ENCODE measurements around the gene GLDN. TPM values are rescaled to one million over a fixed set of nuclear protein-coding genes. Genes with fewer than 3 reads are reported as not detected.
A peak's percentile ranks its signal among the peaks of the same experiment; 100 is the strongest.

Gene GLDN
- 10 to 100 TPM in 1 of 4 donors, 1 to 10 TPM in 3; 6.3 to 10.9 (median 6.6) TPM for total RNA-seq
- polyA plus RNA-seq = 2.3 TPM
- long read RNA-seq, donor 1, partial matches to known transcripts = 0 of 1 reads
- long read RNA-seq, donor 1, other reads (novel, unspliced or antisense) = 1 of 1 reads
- long read RNA-seq, donor 2, partial matches to known transcripts = 0 of 1 reads
- long read RNA-seq, donor 2, other reads (novel, unspliced or antisense) = 1 of 1 reads
- long read RNA-seq, donor 3, partial matches to known transcripts = 9 of 12 reads
- long read RNA-seq, donor 3, other reads (novel, unspliced or antisense) = 3 of 12 reads
- long read RNA-seq, donor 4 = 0 reads

DNA sequence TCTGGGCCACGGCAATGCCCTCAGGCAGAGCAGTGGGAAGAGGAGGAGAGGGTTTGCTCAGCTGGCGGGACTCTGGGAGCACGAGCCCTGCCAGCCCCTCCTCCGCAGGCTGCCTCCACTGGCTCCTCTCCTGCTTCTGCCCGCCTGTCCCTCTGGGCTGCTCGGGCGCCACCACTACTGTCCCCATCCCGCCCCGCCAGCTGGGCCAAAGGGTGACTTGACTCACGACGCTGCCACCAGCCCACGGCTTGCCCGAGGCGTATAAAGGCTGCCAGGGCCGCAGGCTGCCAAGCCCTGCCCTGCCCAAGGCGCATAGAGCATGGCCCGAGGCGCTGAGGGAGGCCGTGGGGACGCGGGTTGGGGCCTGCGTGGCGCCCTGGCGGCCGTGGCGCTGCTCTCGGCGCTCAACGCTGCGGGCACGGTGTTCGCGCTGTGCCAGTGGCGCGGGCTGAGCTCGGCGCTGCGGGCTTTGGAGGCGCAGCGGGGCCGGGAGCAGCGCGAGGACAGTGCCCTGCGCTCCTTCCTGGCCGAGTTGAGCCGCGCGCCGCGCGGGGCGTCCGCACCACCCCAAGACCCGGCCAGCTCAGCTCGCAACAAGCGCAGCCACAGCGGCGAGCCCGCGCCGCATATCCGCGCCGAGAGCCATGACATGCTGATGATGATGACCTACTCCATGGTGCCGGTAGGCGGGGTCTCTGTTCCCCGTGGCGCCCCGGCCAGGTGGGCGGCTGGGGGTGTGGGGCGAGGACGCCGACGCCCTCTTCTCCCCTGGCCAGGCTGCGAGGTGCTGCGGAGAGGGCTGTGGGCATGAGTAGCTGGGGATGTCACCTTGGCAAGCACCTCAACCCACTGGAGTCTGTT lies at the start of gene GLDN:
GLDN (plus strand) TSS at position 290 of the 861 bp plus-strand sequence; CDS start at position 320, 30 bp downstream.
- ATAC-seq (peak; percentile 78 to 79), DNase-seq (peak; percentile 55 to 77 (median 76))
- H3K27me3 ChIP-seq (ENCODE audit: control insufficient read depth, insufficient read depth) = no peaks in the 10 kb centered on the region
- no peaks in the 10 kb centered on the region for H3K4me1 ChIP-seq (ENCODE audit: control insufficient read depth, insufficient read depth, low read length)
- no peaks in the 10 kb centered on the region for H3K9me3 ChIP-seq (ENCODE audit: control insufficient read depth, low read length)
- intact Hi-C loops (cut with DNase I) = no loop called here
- 12% methylated on average over 76 of the region's 76 CpGs for WGBS
- no peak within 1 kb of the TSS for H3K27ac ChIP-seq (ENCODE audit: low read length)
- peak within 1 kb of the TSS; percentile 26 for H3K4me3 ChIP-seq (ENCODE audit: low read length)

DNA sequence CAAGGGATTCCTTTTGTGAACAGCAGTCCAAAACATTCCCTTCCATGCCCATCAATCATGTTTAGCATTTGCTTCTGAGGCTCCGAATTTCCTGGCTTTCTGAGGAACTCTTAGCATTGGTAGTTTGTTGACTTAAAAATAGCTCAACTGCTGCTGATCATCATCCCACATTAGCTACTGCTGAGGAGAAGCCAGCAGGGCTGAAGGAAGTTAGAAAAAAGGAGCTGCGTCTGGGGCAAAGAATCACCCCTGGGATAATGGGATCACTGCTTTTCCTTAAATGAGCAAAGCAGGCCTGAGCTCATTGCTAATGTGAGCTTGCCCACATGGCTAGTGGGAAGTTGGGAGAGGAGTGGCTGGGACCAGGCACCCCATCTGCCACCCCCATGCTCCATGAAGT lies 42.8 kb upstream of the GLDN start:
- no peak for ATAC-seq
- no peak for DNase-seq
- Histone ChIP-seq H3K27me3 (ENCODE audit: control insufficient read depth, insufficient read depth) (no peaks in the 10 kb centered on the region), H3K27ac (ENCODE audit: low read length) (no peak overlapping the region), H3K4me1 (ENCODE audit: control insufficient read depth, insufficient read depth, low read length) (peaks cover 2% of the 10 kb centered on the region), H3K9me3 (ENCODE audit: control insufficient read depth, low read length) (no peaks in the 10 kb centered on the region), H3K4me3 (ENCODE audit: low read length) (no peak overlapping the region)
- 37% methylated on average over 2 of the region's 2 CpGs for WGBS
- intact Hi-C loops (cut with DNase I) = no loop called here

DNA sequence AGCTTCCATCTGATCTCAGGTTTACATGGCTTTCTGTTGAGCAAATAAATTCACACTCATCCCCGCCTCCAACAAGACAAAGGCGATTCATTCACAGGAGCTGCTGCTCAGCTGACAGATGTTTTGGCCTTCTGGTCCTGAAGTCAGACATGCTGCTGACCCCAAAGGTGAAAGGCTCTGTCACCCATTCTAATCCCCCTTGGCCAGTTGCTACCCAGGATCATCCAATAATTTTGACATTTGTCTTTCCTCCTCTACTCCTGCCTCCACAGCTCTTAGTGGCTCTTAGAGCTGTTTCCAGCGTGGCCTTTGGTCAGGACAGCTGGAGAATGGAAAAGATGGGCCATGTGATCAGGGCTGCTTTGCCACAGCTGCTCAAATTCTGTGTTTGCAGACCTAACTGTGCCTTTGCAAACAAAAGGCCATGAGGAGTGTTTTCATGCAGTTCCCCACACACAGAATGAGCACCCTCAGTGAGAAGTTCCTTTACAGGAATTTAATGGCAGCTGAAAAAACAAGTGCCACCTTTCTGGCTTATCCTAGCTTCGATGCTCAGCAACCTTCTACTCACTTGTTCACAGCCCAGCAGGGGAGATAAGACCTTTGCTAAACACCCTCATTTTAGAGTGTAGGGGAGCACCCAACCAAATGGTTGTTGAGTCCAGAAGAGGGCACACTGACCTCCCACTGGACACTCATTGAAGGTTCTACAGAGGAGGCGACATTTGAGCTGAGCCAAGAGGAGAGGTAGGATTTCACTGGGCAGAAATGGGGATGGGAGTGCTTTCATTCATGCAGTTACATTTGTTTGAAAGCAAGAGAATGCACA lies 42.1 kb upstream of the GLDN start:
- intact Hi-C loops (cut with DNase I) = no loop called here
- H3K27me3 ChIP-seq (ENCODE audit: control insufficient read depth, insufficient read depth) = no peaks in the 10 kb centered on the region
- H3K27ac ChIP-seq (ENCODE audit: low read length) = no peak overlapping the region
- no peak for ATAC-seq
- H3K4me3 ChIP-seq (ENCODE audit: low read length) = no peak overlapping the region
- peaks cover 2% of the 10 kb centered on the region for H3K4me1 ChIP-seq (ENCODE audit: control insufficient read depth, insufficient read depth, low read length)
- DNase-seq = no peak
- H3K9me3 ChIP-seq (ENCODE audit: control insufficient read depth, low read length) = no peaks in the 10 kb centered on the region
- 88% methylated on average over 5 of the region's 5 CpGs for WGBS

DNA sequence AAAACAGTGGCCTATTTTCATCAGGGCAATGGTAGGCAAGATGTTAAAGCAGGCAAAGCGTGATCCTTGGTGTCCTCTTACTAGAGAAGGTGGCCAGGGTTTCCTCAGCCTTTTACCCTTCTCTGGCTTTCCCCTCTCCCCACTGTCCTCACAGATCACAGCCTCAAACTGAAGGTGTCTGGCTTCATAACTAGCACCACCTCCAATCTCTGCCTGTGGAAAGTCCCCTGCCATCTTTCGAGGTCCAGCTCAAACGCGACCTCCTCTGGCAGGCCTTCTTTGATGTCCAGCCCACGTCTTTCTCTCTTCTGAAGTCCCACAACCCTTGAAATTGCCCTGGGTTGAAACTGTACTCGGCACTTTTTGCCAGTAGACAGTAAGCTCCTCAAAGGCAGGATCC lies 39.0 kb upstream of the GLDN start:
- DNase-seq = no peak
- Histone ChIP-seq H3K4me1 (ENCODE audit: control insufficient read depth, insufficient read depth, low read length) (peaks cover 2% of the 10 kb centered on the region), H3K27me3 (ENCODE audit: control insufficient read depth, insufficient read depth) (no peaks in the 10 kb centered on the region), H3K9me3 (ENCODE audit: control insufficient read depth, low read length) (no peaks in the 10 kb centered on the region), H3K27ac (ENCODE audit: low read length) (no peak overlapping the region), H3K4me3 (ENCODE audit: low read length) (no peak overlapping the region)
- intact Hi-C loops (cut with DNase I) = no loop called here
- ATAC-seq = no peak
- 94% methylated on average over 6 of the region's 6 CpGs for WGBS

DNA sequence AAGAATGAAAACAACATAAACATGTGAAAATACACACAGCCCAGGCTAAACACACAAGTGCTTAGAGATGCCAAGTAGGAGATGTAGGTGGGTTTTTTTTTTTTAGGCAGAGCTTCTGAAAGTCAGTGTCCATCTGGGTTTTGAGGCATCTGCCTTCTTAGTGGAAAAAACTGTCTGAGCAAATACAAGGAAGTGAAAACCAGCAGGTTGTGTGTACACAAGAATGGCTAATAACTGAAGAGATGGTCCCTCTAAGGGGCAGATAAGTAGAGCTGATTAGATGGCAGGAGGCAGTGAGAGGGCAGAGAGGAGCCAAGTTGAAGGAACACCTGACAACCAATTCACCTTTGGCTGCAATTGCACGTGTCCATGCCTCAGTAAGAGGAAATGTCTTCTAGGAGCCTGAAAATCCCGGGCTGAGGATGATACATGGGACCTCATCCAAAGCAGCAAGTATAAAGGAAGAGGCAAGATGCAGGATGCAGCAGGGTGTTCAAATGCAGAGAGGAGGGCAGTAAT lies 37.9 kb upstream of the GLDN start:
- Histone ChIP-seq H3K4me3 (ENCODE audit: low read length) (no peak overlapping the region), H3K27ac (ENCODE audit: low read length) (no peak overlapping the region), H3K9me3 (ENCODE audit: control insufficient read depth, low read length) (no peaks in the 10 kb centered on the region), H3K4me1 (ENCODE audit: control insufficient read depth, insufficient read depth, low read length) (peaks cover 2% of the 10 kb centered on the region), H3K27me3 (ENCODE audit: control insufficient read depth, insufficient read depth) (no peaks in the 10 kb centered on the region)
- WGBS = 43% methylated on average over 2 of the region's 2 CpGs
- intact Hi-C loops (cut with DNase I) = no loop called here
- ATAC-seq (no peak), DNase-seq (no peak)

DNA sequence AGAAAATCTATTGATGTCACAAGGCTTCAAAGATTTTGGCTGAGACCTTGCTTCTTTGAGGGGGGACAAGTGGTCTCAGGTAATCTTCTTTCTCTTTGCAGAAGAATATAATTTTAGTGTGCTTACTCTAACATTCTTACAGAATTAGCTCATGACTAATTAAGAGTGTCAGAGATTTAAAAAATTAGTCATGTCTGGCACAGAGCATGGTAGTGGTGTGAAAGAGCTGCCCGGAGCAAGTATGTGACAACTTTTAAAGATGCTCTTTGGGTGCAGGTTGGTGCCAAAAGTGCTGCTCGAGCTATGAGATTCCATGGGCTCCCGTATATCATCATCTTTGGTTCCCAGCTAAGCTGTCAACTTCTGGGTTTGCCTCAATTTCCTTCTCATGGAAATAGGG lies 34.1 kb upstream of the GLDN start:
- Histone ChIP-seq H3K27me3 (ENCODE audit: control insufficient read depth, insufficient read depth) (no peaks in the 10 kb centered on the region), H3K9me3 (ENCODE audit: control insufficient read depth, low read length) (no peaks in the 10 kb centered on the region), H3K4me1 (ENCODE audit: control insufficient read depth, insufficient read depth, low read length) (peaks cover 2% of the 10 kb centered on the region), H3K27ac (ENCODE audit: low read length) (no peak overlapping the region), H3K4me3 (ENCODE audit: low read length) (no peak overlapping the region)
- DNase-seq (no peak), ATAC-seq (no peak)
- WGBS = 67% methylated on average over 3 of the region's 3 CpGs
- intact Hi-C loops (cut with DNase I) = no loop called here

DNA sequence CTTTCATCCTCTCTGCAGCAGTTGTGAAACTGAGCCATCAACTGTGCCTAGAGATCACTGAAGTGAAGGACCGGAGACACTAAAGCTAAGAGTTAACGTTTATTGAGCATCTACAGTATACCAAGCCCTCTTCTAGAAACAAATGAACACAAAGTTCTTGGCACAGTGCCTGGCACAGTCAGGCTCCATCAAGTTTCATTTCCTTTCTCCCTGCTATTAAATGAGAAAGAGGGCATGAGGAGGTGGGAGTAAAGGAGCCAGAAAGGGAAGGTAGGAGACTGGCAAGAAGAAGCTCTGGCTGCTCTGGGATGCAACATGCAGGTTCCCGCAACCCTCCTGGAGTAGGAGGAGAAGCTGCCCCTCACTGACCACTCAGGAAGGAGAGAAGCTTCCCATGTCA lies 33.6 kb upstream of the GLDN start:
- ATAC-seq (no peak), DNase-seq (peak in 1 of 3 donors; percentile 67)
- Histone ChIP-seq H3K4me1 (ENCODE audit: control insufficient read depth, insufficient read depth, low read length) (peaks cover 2% of the 10 kb centered on the region), H3K9me3 (ENCODE audit: control insufficient read depth, low read length) (no peaks in the 10 kb centered on the region), H3K27me3 (ENCODE audit: control insufficient read depth, insufficient read depth) (no peaks in the 10 kb centered on the region), H3K27ac (ENCODE audit: low read length) (no peak overlapping the region), H3K4me3 (ENCODE audit: low read length) (no peak overlapping the region)
- intact Hi-C loops (cut with DNase I) = no loop called here
- 70% methylated on average over 3 of the region's 3 CpGs for WGBS

DNA sequence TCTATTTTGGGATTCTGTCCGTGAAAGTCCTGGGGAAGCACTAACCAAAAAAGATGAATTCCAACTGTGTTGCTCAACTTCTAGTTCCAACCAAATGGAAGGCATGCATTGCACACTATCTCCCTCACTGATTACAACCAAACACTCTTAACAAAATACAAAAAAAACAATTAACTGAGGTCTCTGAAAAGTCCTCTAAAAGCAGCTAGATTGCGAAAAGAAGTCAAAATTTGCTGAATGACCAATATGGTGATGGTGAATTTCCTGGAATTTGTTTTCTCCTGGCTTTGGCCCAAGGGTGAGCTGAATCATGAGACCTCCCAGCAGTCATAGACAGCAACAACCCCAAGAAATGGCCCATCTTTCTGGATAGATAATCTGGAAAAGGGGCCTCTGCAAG lies 31.4 kb upstream of the GLDN start:
- 54% methylated on average over 2 of the region's 2 CpGs for WGBS
- peak; percentile 30 to 66 for ATAC-seq
- Histone ChIP-seq H3K4me3 (ENCODE audit: low read length) (no peak overlapping the region), H3K9me3 (ENCODE audit: control insufficient read depth, low read length) (no peaks in the 10 kb centered on the region), H3K27me3 (ENCODE audit: control insufficient read depth, insufficient read depth) (no peaks in the 10 kb centered on the region), H3K4me1 (ENCODE audit: control insufficient read depth, insufficient read depth, low read length) (no peaks in the 10 kb centered on the region), H3K27ac (ENCODE audit: low read length) (peak overlapping the region; percentile 65)
- intact Hi-C loops (cut with DNase I) = no loop called here
- DNase-seq = no peak

DNA sequence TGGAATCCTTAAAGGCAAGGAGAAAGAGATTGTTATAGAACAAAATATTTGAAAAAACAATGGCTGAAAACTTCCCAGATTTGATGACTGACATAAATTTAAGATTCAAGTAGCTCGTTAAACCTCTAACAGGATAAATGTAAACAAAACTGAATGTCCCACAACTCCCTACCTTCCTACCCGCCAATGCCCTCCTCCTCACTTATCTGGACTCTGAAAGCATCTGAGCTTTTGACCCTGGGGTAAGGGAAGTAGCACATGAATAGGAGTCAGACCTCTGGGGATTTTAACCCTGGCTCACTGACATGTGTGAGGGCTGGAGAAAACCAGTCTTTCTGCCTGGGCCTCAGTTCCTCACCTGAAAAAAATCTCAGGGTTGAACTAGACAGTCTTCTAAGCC lies 29.9 kb upstream of the GLDN start:
- Histone ChIP-seq H3K27ac (ENCODE audit: low read length) (no peak overlapping the region), H3K27me3 (ENCODE audit: control insufficient read depth, insufficient read depth) (no peaks in the 10 kb centered on the region), H3K9me3 (ENCODE audit: control insufficient read depth, low read length) (no peaks in the 10 kb centered on the region), H3K4me3 (ENCODE audit: low read length) (no peak overlapping the region), H3K4me1 (ENCODE audit: control insufficient read depth, insufficient read depth, low read length) (no peaks in the 10 kb centered on the region)
- DNase-seq (no peak), ATAC-seq (no peak)
- intact Hi-C loops (cut with DNase I) = no loop called here
- WGBS = 63% methylated on average over 2 of the region's 2 CpGs

DNA sequence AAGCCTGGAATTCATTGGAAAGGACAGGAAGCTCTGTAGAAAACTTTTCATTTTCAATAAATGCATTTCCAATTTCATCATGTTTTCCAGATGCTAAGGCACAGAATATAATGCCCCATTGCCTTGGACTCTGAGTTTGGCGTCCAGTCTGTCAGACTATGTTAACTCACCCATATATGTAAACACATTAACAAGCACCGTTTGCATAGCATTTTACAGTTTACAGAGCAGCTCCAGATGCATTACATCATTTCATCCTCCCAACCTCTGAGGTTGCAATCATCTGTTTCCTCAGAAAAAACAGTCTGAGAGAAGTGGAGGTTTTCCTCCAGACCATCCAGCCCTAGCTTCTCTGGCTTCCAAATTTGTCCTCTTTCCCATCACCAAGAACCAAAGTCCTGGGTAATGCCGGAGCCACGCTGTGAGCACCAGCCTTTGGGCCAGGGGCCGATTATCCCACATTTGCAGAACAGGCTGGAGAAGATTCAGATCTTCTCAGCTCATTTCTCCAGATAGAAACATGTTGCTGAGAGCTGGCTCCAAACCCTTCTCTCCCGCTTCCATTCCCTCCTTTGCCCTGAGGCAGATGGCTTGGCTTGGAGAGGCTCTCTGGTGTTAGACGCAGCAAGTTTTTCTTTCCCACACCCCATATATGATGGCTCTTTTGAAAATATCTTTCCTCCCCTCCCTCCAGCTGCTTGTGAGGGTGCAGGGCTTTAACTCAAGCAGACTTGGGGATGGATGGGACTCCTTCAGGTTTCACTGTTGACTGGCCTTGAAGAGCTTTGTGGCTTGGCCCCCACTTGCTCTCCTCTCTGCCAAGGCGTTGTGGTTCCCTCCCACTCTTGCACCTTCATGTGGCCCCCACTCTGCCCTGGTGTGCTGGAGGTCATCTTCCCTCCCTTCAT lies 29.0 kb upstream of the GLDN start:
- Histone ChIP-seq H3K4me1 (ENCODE audit: control insufficient read depth, insufficient read depth, low read length) (no peaks in the 10 kb centered on the region), H3K27me3 (ENCODE audit: control insufficient read depth, insufficient read depth) (no peaks in the 10 kb centered on the region), H3K27ac (ENCODE audit: low read length) (no peak overlapping the region), H3K4me3 (ENCODE audit: low read length) (no peak overlapping the region), H3K9me3 (ENCODE audit: control insufficient read depth, low read length) (no peaks in the 10 kb centered on the region)
- WGBS = 59% methylated on average over 8 of the region's 8 CpGs
- no peak for DNase-seq
- intact Hi-C loops (cut with DNase I) = no loop called here
- no peak for ATAC-seq

Measured in right cardiac atrium (tissue), 5 donors.